GM23338 (cell line): ENCODE data around the gene PIMREG. TPM values are rescaled to one million over a fixed set of nuclear protein-coding genes. Genes with fewer than 3 reads are reported as not detected.
A peak's percentile ranks its signal among the peaks of the same experiment; 100 is the strongest.

Source experiments
- ATAC-seq: fragments of 200-7000 bp; cut with Tn5 transposase; 3 replicates; pipeline ENCODE4 v1.9.1; 2020
- DNase-seq: peaks from one replicate; pipeline ENCODE4 v3.0.0-alpha.2; 2015; ENCODE audit warnings: low spot score
- H2AFZ ChIP-seq: fragments of 200-600 bp; sonication (generic); 2 replicates; pipeline ENCODE4 v1.8.0; 2016; ENCODE audit warnings: antibody characterized with exemption, mild to moderate bottlenecking, moderate library complexity
- H3F3A ChIP-seq: fragments of 200-600 bp; sonication (generic); replicated peaks from 2 replicates; pipeline ENCODE4 v1.8.0; 2017; ENCODE audit warnings: antibody characterized with exemption, mixed run types, low read depth
- H3K27ac ChIP-seq: fragments of 200-600 bp; sonication (generic); 2 replicates; pipeline ENCODE4 v1.6.1; 2016; ENCODE audit warnings: low read depth
- H3K27me3 ChIP-seq: fragments of 200-600 bp; sonication (generic); 2 replicates; pipeline ENCODE4 v1.8.0; 2016; ENCODE audit warnings: mild to moderate bottlenecking, mixed run types, moderate library complexity; ENCODE audit not compliant: insufficient read depth
- H3K36me3 ChIP-seq: fragments of 200-600 bp; sonication (generic); 2 replicates; pipeline ENCODE4 v1.8.0; 2016; ENCODE audit warnings: mild to moderate bottlenecking; ENCODE audit not compliant: insufficient read depth
- H3K4me1 ChIP-seq: fragments of 200-600 bp; sonication (generic); 2 replicates; pipeline ENCODE4 v1.8.0; 2016; ENCODE audit warnings: mild to moderate bottlenecking, moderate library complexity; ENCODE audit not compliant: insufficient read depth
- H3K4me2 ChIP-seq: fragments of 200-600 bp; sonication (generic); 2 replicates; pipeline ENCODE4 v1.7.1; 2017; ENCODE audit warnings: mixed run types
- H3K4me3 ChIP-seq: fragments of 200-600 bp; sonication (generic); 2 replicates; pipeline ENCODE4 v1.6.1; 2016; ENCODE audit warnings: mixed run types
- H3K79me2 ChIP-seq: fragments of 200-600 bp; sonication (generic); replicated peaks from 2 replicates; pipeline ENCODE4 v1.8.0; 2017; ENCODE audit warnings: mild to moderate bottlenecking; ENCODE audit not compliant: insufficient read depth
- H3K9me2 ChIP-seq: fragments of 200-600 bp; sonication (generic); 2 replicates; pipeline ENCODE4 v1.8.0; 2017; ENCODE audit not compliant: insufficient read depth
- H4K20me1 ChIP-seq: fragments of 200-600 bp; sonication (generic); replicated peaks from 2 replicates; pipeline ENCODE4 v1.8.0; 2017; ENCODE audit warnings: mild to moderate bottlenecking; ENCODE audit not compliant: insufficient read depth
- H3K27ac Mint-ChIP-seq: 2 replicates; pipeline ENCODE4 v1.8.0; 2020; ENCODE audit warnings: inconsistent platforms, mild to moderate bottlenecking, moderate library complexity, mixed read lengths
- H3K27me3 Mint-ChIP-seq: 3 replicates; pipeline ENCODE4 v1.8.0; 2022; ENCODE audit warnings: low read depth, mild to moderate bottlenecking, moderate library complexity, mixed read lengths, inconsistent platforms; ENCODE audit not compliant: insufficient read depth, poor library complexity
- H3K36me3 Mint-ChIP-seq: 3 replicates; pipeline ENCODE4 v1.8.0; 2021; ENCODE audit warnings: low read depth, mild to moderate bottlenecking, inconsistent platforms, moderate library complexity, mixed read lengths
- H3K4me1 Mint-ChIP-seq: 3 replicates; pipeline ENCODE4 v1.8.0; 2020; ENCODE audit warnings: mild to moderate bottlenecking, inconsistent platforms, mixed read lengths
- H3K4me3 Mint-ChIP-seq: 3 replicates; pipeline ENCODE4 v1.8.0; 2021; ENCODE audit warnings: moderate library complexity, mild to moderate bottlenecking, inconsistent platforms, mixed read lengths
- H3K9me3 Mint-ChIP-seq: 3 replicates; pipeline ENCODE4 v1.8.0; 2020; ENCODE audit warnings: moderate library complexity, mild to moderate bottlenecking, inconsistent platforms, mixed read lengths
- CREB1 ChIP-seq: fragments of 250-450 bp; sonication (Bioruptor Pico); IDR thresholded peaks from 2 replicates; pipeline ENCODE4 v1.5.0; 2020; ENCODE audit warnings: low read depth, mild to moderate bottlenecking, moderate library complexity
- EZH2 ChIP-seq: fragments of 200-600 bp; sonication (generic); IDR thresholded peaks from one replicate; pipeline ENCODE4 v1.8.0; 2017; ENCODE audit warnings: antibody characterized with exemption, mild to moderate bottlenecking, low read depth; ENCODE audit not compliant: unreplicated experiment
- EZH2phosphoT487 ChIP-seq: fragments of 200-600 bp; sonication (generic); IDR thresholded peaks from one replicate; pipeline ENCODE4 v1.8.1; 2018; ENCODE audit warnings: antibody characterized with exemption; ENCODE audit not compliant: unreplicated experiment
- JUNB ChIP-seq: IDR thresholded peaks from one replicate; pipeline ENCODE4 v1.6.1; 2016; ENCODE audit warnings: antibody characterized with exemption; ENCODE audit not compliant: unreplicated experiment
- NANOG ChIP-seq: IDR thresholded peaks from 2 replicates; pipeline ENCODE4 v1.6.1; 2016; ENCODE audit warnings: antibody characterized with exemption, borderline replicate concordance
- POLR2AphosphoS5 ChIP-seq: IDR thresholded peaks from 2 replicates; pipeline ENCODE4 v1.6.1; 2016; ENCODE audit warnings: antibody characterized with exemption, low read depth
- STAT1 ChIP-seq: IDR thresholded peaks from one replicate; pipeline ENCODE4 v1.6.1; 2016; ENCODE audit warnings: antibody characterized with exemption; ENCODE audit not compliant: unreplicated experiment
- ZNF114 ChIP-seq: fragments of 250-450 bp; sonication (Bioruptor Pico); IDR thresholded peaks from 2 replicates; pipeline ENCODE4 v1.5.0; 2020; ENCODE audit warnings: mild to moderate bottlenecking, moderate library complexity
- ZNF331 ChIP-seq: fragments of 250-450 bp; sonication (Bioruptor Pico); IDR thresholded peaks from 2 replicates; pipeline ENCODE4 v1.5.0; 2020; ENCODE audit warnings: low read depth, mild to moderate bottlenecking, moderate library complexity
- polyA plus RNA-seq: library from polyadenylated mRNA; unstranded; fragments of >200 nt; fragmentation: Nextera tagmentation; extraction: Ambion mirVana; gene quantifications from 2 replicates; pipeline ENCODE4 v1.2.1, GENCODE V29; 2016
- total RNA-seq: library from RNA; depleted of rRNA; stranded (reverse); fragments of >200 nt; shearing (Covaris generic); gene quantifications from 2 replicates; pipeline ENCODE4 v1.2.3, GENCODE V29; 2014
- TF ChIP-seq, protein P1 (sequence below): IDR thresholded peaks from one replicate; pipeline ENCODE4 v1.6.1; 2018; ENCODE audit warnings: antibody characterized with exemption; ENCODE audit not compliant: unreplicated experiment
- TF ChIP-seq, protein P2 (sequence below), 2 experiments: fragments of 200-600 bp in 1 of 2; sonication (generic) in 1 of 2; conservative IDR thresholded peaks; 2 replicates each; pipeline versions ENCODE4 v1.5.1 to v1.6.1; 2016 to 2017; ENCODE audit warnings: antibody characterized with exemption in 2 of 2, low read depth in 2 of 2, mild to moderate bottlenecking in 2 of 2, moderate library complexity in 1 of 2
- TF ChIP-seq, protein P3 (sequence below): IDR thresholded peaks from 2 replicates; pipeline ENCODE4 v1.6.1; 2016; ENCODE audit warnings: antibody characterized with exemption
- TF ChIP-seq, protein P4 (sequence below): fragments of 250-450 bp; sonication (Bioruptor Pico); IDR thresholded peaks from 2 replicates; pipeline ENCODE4 v1.5.0; 2020; ENCODE audit warnings: mild to moderate bottlenecking, moderate library complexity

The PIMREG gene
- total and polyA plus RNA-seq, 2 experiments from 2014 or later: 87.8 to 144 TPM

DNA sequence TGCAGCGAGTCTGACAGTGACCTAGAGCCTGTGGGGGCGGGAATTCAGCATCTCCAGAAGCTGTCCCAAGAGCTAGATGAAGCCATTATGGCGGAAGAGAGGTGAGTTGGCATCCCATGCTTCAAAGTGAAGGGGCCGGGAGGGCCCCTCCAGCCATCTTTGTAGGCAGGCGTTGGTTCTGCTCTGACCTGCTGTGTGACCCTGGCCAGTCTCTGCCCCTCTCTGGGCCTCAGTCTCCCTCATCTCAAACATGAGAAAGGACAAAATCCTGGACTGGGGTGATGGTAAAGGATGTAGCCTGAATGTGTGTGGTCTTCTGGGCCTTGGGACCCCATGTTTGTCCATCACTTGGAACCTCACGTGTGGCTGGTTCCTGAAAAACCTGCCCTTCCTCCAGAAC lies 5.1 kb downstream of the PIMREG start:
- Histone ChIP-seq H3K4me1 (peaks cover 43% of the 10 kb centered on the region), H4K20me1 (peaks cover 17% of the 10 kb centered on the region), H3K36me3 (peaks cover 27% of the 10 kb centered on the region), H3K4me2 (no peak overlapping the region), H3K79me2 (peaks cover 24% of the 10 kb centered on the region), H3K9me2 (no peaks in the 10 kb centered on the region), H3K4me3 (no peak overlapping the region), H2AFZ (no peak overlapping the region), H3F3A (peaks cover 19% of the 10 kb centered on the region; the same call in 1 of the 2 replicates), H3K27ac (no peak overlapping the region), H3K27me3 (no peaks in the 10 kb centered on the region)
- Mint-ChIP-seq H3K4me3 (no peak overlapping the region), H3K27me3 (peaks cover 25% of the 10 kb centered on the region), H3K27ac (0 out of 2 replicates have a peak overlapping the region, but pooled peaks have one; percentile 14), H3K9me3 (no peaks in the 10 kb centered on the region; the same call in 2 of the 3 replicates), H3K4me1 (peaks cover 64% of the 10 kb centered on the region), H3K36me3 (peaks cover 69% of the 10 kb centered on the region)
- no peak for DNase-seq
- TF ChIP-seq, protein P1, sequence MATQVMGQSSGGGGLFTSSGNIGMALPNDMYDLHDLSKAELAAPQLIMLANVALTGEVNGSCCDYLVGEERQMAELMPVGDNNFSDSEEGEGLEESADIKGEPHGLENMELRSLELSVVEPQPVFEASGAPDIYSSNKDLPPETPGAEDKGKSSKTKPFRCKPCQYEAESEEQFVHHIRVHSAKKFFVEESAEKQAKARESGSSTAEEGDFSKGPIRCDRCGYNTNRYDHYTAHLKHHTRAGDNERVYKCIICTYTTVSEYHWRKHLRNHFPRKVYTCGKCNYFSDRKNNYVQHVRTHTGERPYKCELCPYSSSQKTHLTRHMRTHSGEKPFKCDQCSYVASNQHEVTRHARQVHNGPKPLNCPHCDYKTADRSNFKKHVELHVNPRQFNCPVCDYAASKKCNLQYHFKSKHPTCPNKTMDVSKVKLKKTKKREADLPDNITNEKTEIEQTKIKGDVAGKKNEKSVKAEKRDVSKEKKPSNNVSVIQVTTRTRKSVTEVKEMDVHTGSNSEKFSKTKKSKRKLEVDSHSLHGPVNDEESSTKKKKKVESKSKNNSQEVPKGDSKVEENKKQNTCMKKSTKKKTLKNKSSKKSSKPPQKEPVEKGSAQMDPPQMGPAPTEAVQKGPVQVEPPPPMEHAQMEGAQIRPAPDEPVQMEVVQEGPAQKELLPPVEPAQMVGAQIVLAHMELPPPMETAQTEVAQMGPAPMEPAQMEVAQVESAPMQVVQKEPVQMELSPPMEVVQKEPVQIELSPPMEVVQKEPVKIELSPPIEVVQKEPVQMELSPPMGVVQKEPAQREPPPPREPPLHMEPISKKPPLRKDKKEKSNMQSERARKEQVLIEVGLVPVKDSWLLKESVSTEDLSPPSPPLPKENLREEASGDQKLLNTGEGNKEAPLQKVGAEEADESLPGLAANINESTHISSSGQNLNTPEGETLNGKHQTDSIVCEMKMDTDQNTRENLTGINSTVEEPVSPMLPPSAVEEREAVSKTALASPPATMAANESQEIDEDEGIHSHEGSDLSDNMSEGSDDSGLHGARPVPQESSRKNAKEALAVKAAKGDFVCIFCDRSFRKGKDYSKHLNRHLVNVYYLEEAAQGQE: no peak
- TF ChIP-seq, protein P2, sequence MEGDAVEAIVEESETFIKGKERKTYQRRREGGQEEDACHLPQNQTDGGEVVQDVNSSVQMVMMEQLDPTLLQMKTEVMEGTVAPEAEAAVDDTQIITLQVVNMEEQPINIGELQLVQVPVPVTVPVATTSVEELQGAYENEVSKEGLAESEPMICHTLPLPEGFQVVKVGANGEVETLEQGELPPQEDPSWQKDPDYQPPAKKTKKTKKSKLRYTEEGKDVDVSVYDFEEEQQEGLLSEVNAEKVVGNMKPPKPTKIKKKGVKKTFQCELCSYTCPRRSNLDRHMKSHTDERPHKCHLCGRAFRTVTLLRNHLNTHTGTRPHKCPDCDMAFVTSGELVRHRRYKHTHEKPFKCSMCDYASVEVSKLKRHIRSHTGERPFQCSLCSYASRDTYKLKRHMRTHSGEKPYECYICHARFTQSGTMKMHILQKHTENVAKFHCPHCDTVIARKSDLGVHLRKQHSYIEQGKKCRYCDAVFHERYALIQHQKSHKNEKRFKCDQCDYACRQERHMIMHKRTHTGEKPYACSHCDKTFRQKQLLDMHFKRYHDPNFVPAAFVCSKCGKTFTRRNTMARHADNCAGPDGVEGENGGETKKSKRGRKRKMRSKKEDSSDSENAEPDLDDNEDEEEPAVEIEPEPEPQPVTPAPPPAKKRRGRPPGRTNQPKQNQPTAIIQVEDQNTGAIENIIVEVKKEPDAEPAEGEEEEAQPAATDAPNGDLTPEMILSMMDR (conservative IDR thresholded peaks at IDR 0.05; ENCODE audit: low read depth in 2 of 2): no peak
- no peak for TF ChIP-seq ZNF114 (CRISPR knock-in tag)
- no peak for TF ChIP-seq CREB1 (CRISPR knock-in tag)
- TF ChIP-seq STAT1: no peak
- no peak for TF ChIP-seq NANOG
- no peak for TF ChIP-seq ZNF331
- TF ChIP-seq, protein P3, sequence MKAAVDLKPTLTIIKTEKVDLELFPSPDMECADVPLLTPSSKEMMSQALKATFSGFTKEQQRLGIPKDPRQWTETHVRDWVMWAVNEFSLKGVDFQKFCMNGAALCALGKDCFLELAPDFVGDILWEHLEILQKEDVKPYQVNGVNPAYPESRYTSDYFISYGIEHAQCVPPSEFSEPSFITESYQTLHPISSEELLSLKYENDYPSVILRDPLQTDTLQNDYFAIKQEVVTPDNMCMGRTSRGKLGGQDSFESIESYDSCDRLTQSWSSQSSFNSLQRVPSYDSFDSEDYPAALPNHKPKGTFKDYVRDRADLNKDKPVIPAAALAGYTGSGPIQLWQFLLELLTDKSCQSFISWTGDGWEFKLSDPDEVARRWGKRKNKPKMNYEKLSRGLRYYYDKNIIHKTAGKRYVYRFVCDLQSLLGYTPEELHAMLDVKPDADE: no peak
- TF ChIP-seq EZH2: no peak
- no peak for TF ChIP-seq JUNB
- TF ChIP-seq, protein P4, sequence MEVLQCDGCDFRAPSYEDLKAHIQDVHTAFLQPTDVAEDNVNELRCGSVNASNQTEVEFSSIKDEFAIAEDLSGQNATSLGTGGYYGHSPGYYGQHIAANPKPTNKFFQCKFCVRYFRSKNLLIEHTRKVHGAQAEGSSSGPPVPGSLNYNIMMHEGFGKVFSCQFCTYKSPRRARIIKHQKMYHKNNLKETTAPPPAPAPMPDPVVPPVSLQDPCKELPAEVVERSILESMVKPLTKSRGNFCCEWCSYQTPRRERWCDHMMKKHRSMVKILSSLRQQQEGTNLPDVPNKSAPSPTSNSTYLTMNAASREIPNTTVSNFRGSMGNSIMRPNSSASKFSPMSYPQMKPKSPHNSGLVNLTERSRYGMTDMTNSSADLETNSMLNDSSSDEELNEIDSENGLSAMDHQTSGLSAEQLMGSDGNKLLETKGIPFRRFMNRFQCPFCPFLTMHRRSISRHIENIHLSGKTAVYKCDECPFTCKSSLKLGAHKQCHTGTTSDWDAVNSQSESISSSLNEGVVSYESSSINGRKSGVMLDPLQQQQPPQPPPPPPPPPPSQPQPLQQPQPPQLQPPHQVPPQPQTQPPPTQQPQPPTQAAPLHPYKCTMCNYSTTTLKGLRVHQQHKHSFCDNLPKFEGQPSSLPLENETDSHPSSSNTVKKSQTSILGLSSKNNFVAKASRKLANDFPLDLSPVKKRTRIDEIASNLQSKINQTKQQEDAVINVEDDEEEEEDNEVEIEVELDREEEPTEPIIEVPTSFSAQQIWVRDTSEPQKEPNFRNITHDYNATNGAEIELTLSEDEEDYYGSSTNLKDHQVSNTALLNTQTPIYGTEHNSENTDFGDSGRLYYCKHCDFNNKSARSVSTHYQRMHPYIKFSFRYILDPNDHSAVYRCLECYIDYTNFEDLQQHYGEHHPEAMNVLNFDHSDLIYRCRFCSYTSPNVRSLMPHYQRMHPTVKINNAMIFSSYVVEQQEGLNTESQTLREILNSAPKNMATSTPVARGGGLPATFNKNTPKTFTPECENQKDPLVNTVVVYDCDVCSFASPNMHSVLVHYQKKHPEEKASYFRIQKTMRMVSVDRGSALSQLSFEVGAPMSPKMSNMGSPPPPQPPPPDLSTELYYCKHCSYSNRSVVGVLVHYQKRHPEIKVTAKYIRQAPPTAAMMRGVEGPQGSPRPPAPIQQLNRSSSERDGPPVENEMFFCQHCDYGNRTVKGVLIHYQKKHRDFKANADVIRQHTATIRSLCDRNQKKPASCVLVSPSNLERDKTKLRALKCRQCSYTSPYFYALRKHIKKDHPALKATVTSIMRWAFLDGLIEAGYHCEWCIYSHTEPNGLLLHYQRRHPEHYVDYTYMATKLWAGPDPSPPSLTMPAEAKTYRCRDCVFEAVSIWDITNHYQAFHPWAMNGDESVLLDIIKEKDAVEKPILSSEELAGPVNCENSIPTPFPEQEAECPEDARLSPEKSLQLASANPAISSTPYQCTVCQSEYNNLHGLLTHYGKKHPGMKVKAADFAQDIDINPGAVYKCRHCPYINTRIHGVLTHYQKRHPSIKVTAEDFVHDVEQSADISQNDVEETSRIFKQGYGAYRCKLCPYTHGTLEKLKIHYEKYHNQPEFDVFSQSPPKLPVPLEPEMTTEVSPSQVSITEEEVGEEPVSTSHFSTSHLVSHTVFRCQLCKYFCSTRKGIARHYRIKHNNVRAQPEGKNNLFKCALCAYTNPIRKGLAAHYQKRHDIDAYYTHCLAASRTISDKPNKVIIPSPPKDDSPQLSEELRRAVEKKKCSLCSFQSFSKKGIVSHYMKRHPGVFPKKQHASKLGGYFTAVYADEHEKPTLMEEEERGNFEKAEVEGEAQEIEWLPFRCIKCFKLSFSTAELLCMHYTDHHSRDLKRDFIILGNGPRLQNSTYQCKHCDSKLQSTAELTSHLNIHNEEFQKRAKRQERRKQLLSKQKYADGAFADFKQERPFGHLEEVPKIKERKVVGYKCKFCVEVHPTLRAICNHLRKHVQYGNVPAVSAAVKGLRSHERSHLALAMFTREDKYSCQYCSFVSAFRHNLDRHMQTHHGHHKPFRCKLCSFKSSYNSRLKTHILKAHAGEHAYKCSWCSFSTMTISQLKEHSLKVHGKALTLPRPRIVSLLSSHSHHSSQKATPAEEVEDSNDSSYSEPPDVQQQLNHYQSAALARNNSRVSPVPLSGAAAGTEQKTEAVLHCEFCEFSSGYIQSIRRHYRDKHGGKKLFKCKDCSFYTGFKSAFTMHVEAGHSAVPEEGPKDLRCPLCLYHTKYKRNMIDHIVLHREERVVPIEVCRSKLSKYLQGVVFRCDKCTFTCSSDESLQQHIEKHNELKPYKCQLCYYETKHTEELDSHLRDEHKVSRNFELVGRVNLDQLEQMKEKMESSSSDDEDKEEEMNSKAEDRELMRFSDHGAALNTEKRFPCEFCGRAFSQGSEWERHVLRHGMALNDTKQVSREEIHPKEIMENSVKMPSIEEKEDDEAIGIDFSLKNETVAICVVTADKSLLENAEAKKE: no peak
- TF ChIP-seq POLR2AphosphoS5: no peak
- no peak for TF ChIP-seq EZH2phosphoT487
- ATAC-seq: no peak
